ENCODE data around the gene TYMS.

DNA sequence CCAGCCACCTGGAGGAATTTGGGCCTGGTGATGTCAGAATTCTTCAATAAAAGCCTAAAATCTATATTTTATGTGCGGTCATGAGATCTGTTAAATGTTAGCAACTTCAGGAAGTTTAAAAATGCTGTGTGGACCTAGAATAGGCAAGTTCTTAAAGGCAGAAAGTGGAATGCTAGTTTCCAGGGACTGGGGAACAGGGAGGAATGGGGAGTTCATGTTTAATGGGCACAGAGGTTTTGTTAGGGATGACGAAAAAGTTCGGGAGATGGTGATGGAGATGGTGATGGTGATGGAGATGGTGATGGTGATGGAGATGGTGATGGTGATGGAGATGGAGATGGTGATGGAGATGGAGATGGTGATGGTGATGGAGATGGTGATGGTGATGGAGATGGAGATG, 9.2 kb downstream of the TYMS start:
- no peak for TF ChIP-seq ELF4 (IDR thresholded peaks at IDR 0.05)
- no peak for TF ChIP-seq FOXM1 (IDR thresholded peaks at IDR 0.05; ENCODE audit: borderline replicate concordance)
- TF ChIP-seq LEF1 (IDR thresholded peaks at IDR 0.05; ENCODE audit: borderline replicate concordance), result no peak
- no peak for TF ChIP-seq BHLHE40 (IDR thresholded peaks at IDR 0.05; ENCODE audit: borderline replicate concordance)
- no peak for TF ChIP-seq SUZ12 (IDR thresholded peaks at IDR 0.05)
- no peak for TF ChIP-seq TARDBP (IDR thresholded peaks at IDR 0.05)
- no peak for TF ChIP-seq L3MBTL2 (conservative IDR thresholded peaks at IDR 0.05)
- no peak for TF ChIP-seq SP1 (IDR thresholded peaks at IDR 0.05)
- no peak for TF ChIP-seq FOXA1 (IDR thresholded peaks at IDR 0.05)

Data from HEK293T (cell line).